Upper lobe of left lung (tissue), 6 donors: ENCODE data around the gene MICAL2. TPM values are rescaled to one million over a fixed set of nuclear protein-coding genes. Genes with fewer than 3 reads are reported as not detected.
A peak's percentile ranks its signal among the peaks of the same experiment; 100 is the strongest.

Experiments used
- ATAC-seq, 2 donors: fragments of 200-7000 bp; cut with Tn5 transposase; one replicate each; pipeline ENCODE4 v1.9.1; 2022; ENCODE audit warnings: mild to moderate bottlenecking in 2 of 2, moderate library complexity in 2 of 2; ENCODE audit not compliant: low FRiP score in 2 of 2
- DNase-seq, 2 donors: peaks; one replicate each; pipeline ENCODE4 v3.0.0-alpha.2; 2019 to 2020
- H3K27ac ChIP-seq, 4 donors: fragments of 200-600 bp; sonication (generic); one replicate each; pipeline ENCODE4 v1.5.1; 2016 to 2019
- H3K27me3 ChIP-seq, 4 donors: fragments of 200-600 bp; sonication (generic); one replicate each; pipeline ENCODE4 v1.5.1; 2017 to 2019
- H3K36me3 ChIP-seq, 4 donors: fragments of 200-600 bp; sonication (generic); one replicate each; pipeline ENCODE4 v1.5.1; 2016 to 2019
- H3K4me1 ChIP-seq, 4 donors: fragments of 200-600 bp; sonication (generic); one replicate each; pipeline ENCODE4 v1.5.1; 2018 to 2019
- H3K4me3 ChIP-seq, 4 donors: fragments of 200-600 bp; sonication (generic); one replicate each; pipeline ENCODE4 v1.5.1; 2017 to 2019; ENCODE audit warnings: mild to moderate bottlenecking in 2 of 4, moderate library complexity in 1 of 4
- H3K9me3 ChIP-seq, 4 donors: fragments of 200-600 bp; sonication (generic); one replicate each; pipeline ENCODE4 v1.5.1; 2018 to 2019
- EP300 ChIP-seq, 4 donors: sonication (generic); formaldehyde crosslinking; IDR thresholded peaks; one replicate each; pipeline ENCODE4 v1.5.1; 2017; ENCODE audit warnings: antibody characterized with exemption in 4 of 4, control low read depth in 2 of 4
- POLR2A ChIP-seq, 4 donors: fragments of 450-650 bp; IDR thresholded peaks; one replicate each; pipeline ENCODE4 v1.5.1; 2016 to 2017; ENCODE audit warnings: antibody characterized with exemption in 4 of 4, mild to moderate bottlenecking in 2 of 4
- POLR2AphosphoS5 ChIP-seq, 2 donors: sonication (generic); formaldehyde crosslinking; IDR thresholded peaks; one replicate each; pipeline ENCODE4 v1.5.1; 2017; ENCODE audit warnings: antibody characterized with exemption in 2 of 2
- WGBS, 2 donors: methylation state at CpG; one replicate each; pipeline ENCODE4 v1.1.5; 2017 to 2018; 5-methylcytosine and 5-hydroxymethylcytosine counted together
- total RNA-seq, 6 donors: library from RNA; depleted of rRNA in 4 of 6; stranded (reverse); fragments of >200 nt in 4 of 6; gene quantifications; one replicate each; pipeline versions ENCODE4 v1.1.0 to v1.2.1, GENCODE V29; 2016 to 2021
- TF ChIP-seq, protein P1 (sequence below), 6 experiments: fragments of 450-650 bp in 4 of 6; fragments of 200-600 bp in 2 of 6; sonication (generic) in 2 of 6; IDR thresholded peaks; one replicate each; pipeline ENCODE4 v1.5.1; 2016 to 2019; ENCODE audit warnings: antibody characterized with exemption in 6 of 6
- donor health status: DM: no; HTN: no; CAD: no; lungs with moderate emphysema.
- donor health status: DM: no; HTN: yes; CAD: no; lungs with severe emphysema.

Gene MICAL2
- total RNA-seq, 6 donors from 2014 or later: 138 to 327 (median 175) TPM

DNA sequence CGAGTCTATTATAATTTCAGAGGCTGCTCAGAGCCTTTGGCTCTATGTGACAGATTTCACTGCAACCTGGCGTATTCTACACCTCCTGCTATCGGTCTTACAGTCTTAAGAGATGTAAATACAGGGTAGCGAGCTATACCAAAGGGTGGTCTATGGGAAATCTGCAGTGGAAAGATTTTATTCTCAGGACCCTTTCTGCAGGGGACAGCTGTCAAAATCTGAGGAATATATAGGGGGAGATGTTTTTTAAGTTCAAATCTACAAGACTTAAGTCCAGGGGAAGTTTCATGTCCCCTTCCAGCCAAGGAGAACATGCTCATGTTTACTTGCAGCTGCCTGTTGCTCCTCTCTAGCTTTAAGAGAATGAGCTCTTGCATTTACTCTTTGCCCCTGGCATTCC is 62.7 kb downstream of the MICAL2 start:
- ATAC-seq (no peak), DNase-seq (no peak)
- Histone ChIP-seq H3K4me3 (no peak overlapping the region), H3K9me3 (no peaks in the 10 kb centered on the region), H3K27me3 (no peaks in the 10 kb centered on the region), H3K27ac (no peak overlapping the region), H3K4me1 (peaks cover 0 to 18% (median 6%) of the 10 kb centered on the region in 4 donors), H3K36me3 (no peaks in the 10 kb centered on the region)
- no peak for TF ChIP-seq EP300 (IDR thresholded peaks at IDR 0.05)
- TF ChIP-seq POLR2AphosphoS5 (IDR thresholded peaks at IDR 0.05): no peak
- TF ChIP-seq, protein P1, sequence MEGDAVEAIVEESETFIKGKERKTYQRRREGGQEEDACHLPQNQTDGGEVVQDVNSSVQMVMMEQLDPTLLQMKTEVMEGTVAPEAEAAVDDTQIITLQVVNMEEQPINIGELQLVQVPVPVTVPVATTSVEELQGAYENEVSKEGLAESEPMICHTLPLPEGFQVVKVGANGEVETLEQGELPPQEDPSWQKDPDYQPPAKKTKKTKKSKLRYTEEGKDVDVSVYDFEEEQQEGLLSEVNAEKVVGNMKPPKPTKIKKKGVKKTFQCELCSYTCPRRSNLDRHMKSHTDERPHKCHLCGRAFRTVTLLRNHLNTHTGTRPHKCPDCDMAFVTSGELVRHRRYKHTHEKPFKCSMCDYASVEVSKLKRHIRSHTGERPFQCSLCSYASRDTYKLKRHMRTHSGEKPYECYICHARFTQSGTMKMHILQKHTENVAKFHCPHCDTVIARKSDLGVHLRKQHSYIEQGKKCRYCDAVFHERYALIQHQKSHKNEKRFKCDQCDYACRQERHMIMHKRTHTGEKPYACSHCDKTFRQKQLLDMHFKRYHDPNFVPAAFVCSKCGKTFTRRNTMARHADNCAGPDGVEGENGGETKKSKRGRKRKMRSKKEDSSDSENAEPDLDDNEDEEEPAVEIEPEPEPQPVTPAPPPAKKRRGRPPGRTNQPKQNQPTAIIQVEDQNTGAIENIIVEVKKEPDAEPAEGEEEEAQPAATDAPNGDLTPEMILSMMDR (IDR thresholded peaks at IDR 0.05): no peak
- no peak for TF ChIP-seq POLR2A (IDR thresholded peaks at IDR 0.05)
- 88 to 95% methylated on average over 4 of the region's 4 CpGs for WGBS, 2 donors

GRCh38 chr11:12174128-12174476 is 63.7 kb downstream of the MICAL2 start:
- Histone ChIP-seq H3K36me3 (no peaks in the 10 kb centered on the region), H3K27ac (peak overlapping the region in 1 of 4 donors; percentile 32), H3K4me3 (no peak overlapping the region), H3K9me3 (no peaks in the 10 kb centered on the region), H3K4me1 (peaks cover 6 to 27% (median 7%) of the 10 kb centered on the region in 4 donors), H3K27me3 (no peaks in the 10 kb centered on the region)
- no peak for DNase-seq
- TF ChIP-seq POLR2A (IDR thresholded peaks at IDR 0.05) (no peak), POLR2AphosphoS5 (IDR thresholded peaks at IDR 0.05) (no peak), EP300 (IDR thresholded peaks at IDR 0.05) (no peak)
- TF ChIP-seq, protein P1 (IDR thresholded peaks at IDR 0.05): no peak
- WGBS, 2 donors: 21 to 32% methylated on average over 1 of the region's 1 CpG
- ATAC-seq: no peak

DNA sequence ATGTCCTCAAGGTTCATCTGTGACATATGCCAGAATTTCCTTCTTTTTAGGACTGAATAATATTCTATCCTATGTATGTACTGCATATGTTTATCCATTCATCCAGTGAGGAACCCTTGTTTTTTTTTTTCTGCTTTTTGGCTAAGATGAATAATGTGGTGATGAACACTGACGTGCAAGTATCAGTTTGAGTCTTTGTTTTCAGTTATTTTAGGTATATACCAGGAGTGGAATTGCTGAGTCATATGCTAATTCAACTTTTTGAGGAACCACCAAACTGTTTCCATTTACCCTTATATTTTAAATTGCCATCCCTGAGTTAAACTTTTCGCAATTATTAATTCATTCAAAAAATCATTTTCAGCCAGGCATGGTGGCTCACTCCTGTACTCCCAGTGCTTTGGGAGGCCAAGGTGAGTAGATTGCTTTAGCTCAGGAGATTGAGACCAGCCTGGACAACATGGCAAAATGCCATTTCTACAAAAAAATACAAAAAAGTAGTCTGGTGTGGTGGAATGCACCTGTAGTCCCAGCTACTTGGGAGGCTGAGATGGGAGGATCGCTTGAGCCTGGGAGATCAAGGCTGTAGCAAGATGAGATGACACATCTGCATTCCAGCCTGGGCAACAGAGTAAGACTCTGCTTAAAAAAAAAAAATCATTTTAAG is 64.2 kb downstream of the MICAL2 start:
- no peak for TF ChIP-seq POLR2AphosphoS5 (IDR thresholded peaks at IDR 0.05)
- no peak for TF ChIP-seq EP300 (IDR thresholded peaks at IDR 0.05)
- TF ChIP-seq POLR2A (IDR thresholded peaks at IDR 0.05): no peak
- TF ChIP-seq, protein P1 (IDR thresholded peaks at IDR 0.05): no peak
- Histone ChIP-seq H3K9me3 (no peaks in the 10 kb centered on the region), H3K27ac (peak overlapping the region in 1 of 4 donors; percentile 32), H3K36me3 (no peaks in the 10 kb centered on the region), H3K4me3 (no peak overlapping the region), H3K27me3 (no peaks in the 10 kb centered on the region), H3K4me1 (peaks cover 7 to 32% (median 10%) of the 10 kb centered on the region in 4 donors)
- WGBS, 2 donors: 76% methylated on average over 3 of the region's 3 CpGs
- DNase-seq (no peak), ATAC-seq (no peak)

DNA sequence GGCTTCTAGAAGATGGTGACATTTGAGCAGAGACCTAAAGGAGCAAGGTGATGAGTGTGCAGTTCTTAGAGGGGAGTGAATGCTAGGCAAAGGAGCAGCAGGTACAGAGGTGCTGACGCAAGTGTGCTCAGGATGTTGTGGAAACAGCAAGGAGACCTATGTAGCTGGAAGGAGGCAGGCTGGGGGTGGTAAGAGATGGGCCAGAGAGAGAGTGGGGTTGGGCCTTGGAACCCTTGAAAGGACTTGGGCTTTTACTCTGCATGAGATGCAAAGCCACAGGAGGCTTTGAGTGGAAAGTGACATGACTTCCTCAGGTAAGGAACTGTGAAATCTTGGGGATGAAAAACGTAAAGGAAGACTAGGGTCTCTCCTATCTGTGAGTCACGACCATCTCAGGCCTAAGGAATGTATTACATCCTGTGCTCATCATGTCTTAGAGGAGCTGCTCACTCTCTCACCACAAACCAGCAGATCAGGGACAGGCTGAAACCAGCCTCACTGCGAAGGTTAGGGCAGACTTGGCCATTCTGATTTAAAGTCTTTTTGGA is 65.4 kb downstream of the MICAL2 start:
- H3K4me3 ChIP-seq: no peak overlapping the region
- peaks cover 10 to 32% (median 14%) of the 10 kb centered on the region in 4 donors for H3K4me1 ChIP-seq
- WGBS, 2 donors: 55 to 59% methylated on average over 4 of the region's 4 CpGs
- TF ChIP-seq, protein P1 (IDR thresholded peaks at IDR 0.05): no peak
- TF ChIP-seq POLR2AphosphoS5 (IDR thresholded peaks at IDR 0.05) (no peak), EP300 (IDR thresholded peaks at IDR 0.05) (no peak), POLR2A (IDR thresholded peaks at IDR 0.05) (no peak)
- no peak overlapping the region for H3K27ac ChIP-seq
- H3K9me3 ChIP-seq: no peaks in the 10 kb centered on the region
- peak in 1 of 2 donors; percentile 65 for ATAC-seq
- H3K36me3 ChIP-seq: no peaks in the 10 kb centered on the region
- DNase-seq: no peak
- H3K27me3 ChIP-seq: no peaks in the 10 kb centered on the region

DNA sequence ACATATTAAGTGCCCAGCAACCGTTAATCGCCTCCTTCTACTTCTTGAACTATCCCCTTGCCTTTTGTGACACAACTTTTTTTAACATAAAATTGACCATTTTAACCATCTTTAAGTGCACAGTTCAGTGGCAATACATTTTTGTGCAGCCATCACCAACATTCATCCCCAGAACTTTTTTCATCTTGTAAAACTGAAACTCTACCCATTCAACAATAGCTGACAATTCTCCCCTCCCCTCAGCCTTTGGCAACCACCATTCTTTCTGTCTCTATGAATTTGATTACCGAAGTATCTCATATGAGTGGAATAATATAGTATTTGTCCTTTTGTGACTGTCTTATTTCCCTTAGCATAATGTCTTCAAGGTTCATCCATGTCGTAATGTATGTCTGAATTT is 66.0 kb downstream of the MICAL2 start:
- Histone ChIP-seq H3K36me3 (no peaks in the 10 kb centered on the region), H3K27me3 (no peaks in the 10 kb centered on the region), H3K9me3 (no peaks in the 10 kb centered on the region), H3K4me3 (no peak overlapping the region), H3K27ac (no peak overlapping the region), H3K4me1 (peaks cover 5 to 26% (median 14%) of the 10 kb centered on the region in 4 donors)
- WGBS, 2 donors: 94 to 95% methylated on average over 4 of the region's 4 CpGs
- ATAC-seq (no peak), DNase-seq (no peak)
- TF ChIP-seq POLR2A (IDR thresholded peaks at IDR 0.05) (no peak), EP300 (IDR thresholded peaks at IDR 0.05) (no peak), POLR2AphosphoS5 (IDR thresholded peaks at IDR 0.05) (no peak)
- TF ChIP-seq, protein P1 (IDR thresholded peaks at IDR 0.05): no peak
